GM12878 (cell line): ENCODE measurements around the gene EPX. TPM values are rescaled to one million over a fixed set of nuclear protein-coding genes. Genes with fewer than 3 reads are reported as not detected.

Experiments
- ATAC-seq: fragments of 200-7000 bp; cut with Tn5 transposase; 3 replicates; pipeline ENCODE4 v1.9.1; 2020; ENCODE audit warnings: mild to moderate bottlenecking, moderate library complexity
- BruUV-seq: library from RNA; stranded (reverse); fragments of 400-500 nt; replicated peaks from 2 replicates; lab custom pipeline; 2021; lab: Mats Ljungman, UMichigan
- CTCF ChIA-PET: fragments of 300-600 bp; sonication (Branson Sonifier 250); formaldehyde crosslinking; extraction: SDS; loops from one replicate; lab custom pipeline; 2021; ENCODE audit warnings: inconsistent platforms; lab: Yijun Ruan, JAX
- POLR2A ChIA-PET: fragments of 350-600 bp; formaldehyde crosslinking; extraction: SDS; loops from one replicate; lab custom pipeline; 2021; ENCODE audit warnings: inconsistent platforms; lab: Charles Lee
- RAD21 ChIA-PET: fragments of 300-600 bp; sonication (Branson Sonifier 250); formaldehyde crosslinking; loops from one replicate; lab custom pipeline; 2023; ENCODE audit warnings: antibody characterized with exemption; ENCODE audit not compliant: unreplicated experiment; lab: Charles Lee
- SMC1A ChIA-PET: fragments of 300-600 bp; sonication (Branson Sonifier 250); formaldehyde crosslinking; loops from one replicate; lab custom pipeline; 2023; ENCODE audit not compliant: unreplicated experiment, uncharacterized antibody; lab: Charles Lee
- DNase-seq: peaks from one replicate; pipeline ENCODE4 v3.0.0-alpha.2; 2011; ENCODE audit warnings: low read depth, low spot score
- FAIRE-seq: peaks from 3 replicates; lab custom pipeline; 2011; peaks lifted over from hg19 to GRCh38; lab: Jason Lieb, UNC
- H2AFZ ChIP-seq: 2 replicates; pipeline ENCODE4 v1.6.0; 2011; ENCODE audit warnings: low read depth, low read length, control low read depth; ENCODE audit not compliant: control insufficient read depth
- H3K27ac ChIP-seq: 2 replicates; pipeline ENCODE4 v1.5.1; 2011; ENCODE audit warnings: control low read depth; ENCODE audit not compliant: control insufficient read depth, insufficient read depth
- H3K27me3 ChIP-seq, 2 experiments: replicated peaks in 1 of 2; 2 replicates each; pipeline versions ENCODE4 v1.6.0 to v1.6.1; 2011; ENCODE audit warnings: low read length in 1 of 2; ENCODE audit not compliant: control insufficient read depth in 2 of 2, insufficient read depth in 2 of 2
- H3K36me3 ChIP-seq, 2 experiments: 2 replicates each; pipeline ENCODE4 v1.5.1; 2011; ENCODE audit warnings: low read length in 1 of 2; ENCODE audit not compliant: control insufficient read depth in 2 of 2, insufficient read depth in 2 of 2
- H3K4me1 ChIP-seq: 2 replicates; pipeline ENCODE4 v1.6.1; 2011; ENCODE audit warnings: mild to moderate bottlenecking, low read length, moderate library complexity, mixed read lengths; ENCODE audit not compliant: control insufficient read depth, insufficient read depth
- H3K4me2 ChIP-seq: 2 replicates; pipeline ENCODE4 v1.6.0; 2011; ENCODE audit warnings: control low read depth; ENCODE audit not compliant: control insufficient read depth, insufficient read depth
- H3K4me3 ChIP-seq: fragments of 200-600 bp; sonication (generic); 2 replicates; pipeline ENCODE4 v1.5.1; 2016
- H3K79me2 ChIP-seq: 2 replicates; pipeline ENCODE4 v1.6.0; 2011; ENCODE audit warnings: low read length; ENCODE audit not compliant: control insufficient read depth, insufficient read depth
- H3K9ac ChIP-seq: 2 replicates; pipeline ENCODE4 v1.8.0; 2011; ENCODE audit warnings: low read length, control low read depth, mixed read lengths; ENCODE audit not compliant: control insufficient read depth, insufficient read depth
- H3K9me3 ChIP-seq: replicated peaks from 3 replicates; pipeline ENCODE4 v1.5.1; 2011; ENCODE audit warnings: mild to moderate bottlenecking, low read length; ENCODE audit not compliant: control insufficient read depth, insufficient read depth
- H4K20me1 ChIP-seq: 2 replicates; pipeline ENCODE4 v1.6.0; 2011; ENCODE audit not compliant: control insufficient read depth, insufficient read depth
- CTCF ChIP-seq, 3 experiments: IDR thresholded peaks in 2 of 3; conservative IDR thresholded peaks in 1 of 3; 2 replicates each; pipeline ENCODE4 v1.5.1; 2011; ENCODE audit warnings: low read depth in 3 of 3, low read length in 3 of 3, mild to moderate bottlenecking in 3 of 3, control low read depth in 2 of 3, moderate library complexity in 2 of 3, inconsistent platforms in 1 of 3, mixed read lengths in 1 of 3; ENCODE audit not compliant: control insufficient read depth in 2 of 3, insufficient read depth in 1 of 3; ENCODE audit errors: extremely low read depth in 1 of 3
- RELB ChIP-seq: fragments of 450-650 bp; IDR thresholded peaks from 2 replicates; pipeline ENCODE4 v1.6.1; 2017; ENCODE audit warnings: low read depth, mild to moderate bottlenecking, moderate library complexity
- SMC3 ChIP-seq: IDR thresholded peaks from 2 replicates; pipeline ENCODE4 v1.6.1; 2011; ENCODE audit warnings: low read length, improper control_type of control experiment, borderline replicate concordance
- ZZZ3 ChIP-seq: IDR thresholded peaks from 2 replicates; pipeline ENCODE4 v1.6.1; 2011; ENCODE audit warnings: low read depth; ENCODE audit not compliant: control insufficient read depth, insufficient read length
- WGBS: methylation state at CpG from one replicate; pipeline ENCODE4 v1.1.6; 2016; ENCODE audit warnings: low lambda C conversion rate; ENCODE audit not compliant: insufficient replicate concordance, insufficient coverage; ENCODE audit errors: missing lambda C conversion rate; 5-methylcytosine and 5-hydroxymethylcytosine counted together
- in situ Hi-C: fragments of 300-500 bp; cut with MboI; formaldehyde crosslinking; loops from 9 replicates; pipeline ENCODE4 v1.14.3; 2018; ENCODE audit warnings: mixed read lengths
- intact Hi-C: fragments of 100-400 bp; cut with micrococcal nuclease; formaldehyde crosslinking; loops from one replicate; pipeline ENCODE4 v1.14.2; 2022; ENCODE audit not compliant: unreplicated experiment
- polyA plus RNA-seq, 11 experiments: library from polyadenylated mRNA; depleted of rRNA in 4 of 11; unstranded in 6 of 11; stranded (reverse) in 5 of 11; fragments of >200 nt; fragmentation: Nextera tagmentation in 4 of 11; fragmentation: Illumina TruSeq in 1 of 11; extraction: Ambion mirVana in 4 of 11; extraction: Trizol in 1 of 11; gene quantifications; 1 replicate in 1 of 11; 2 replicates in 10 of 11; pipeline versions ENCODE4 v1.2.1 to v1.2.3, GENCODE V29; 2011 to 2016; ENCODE audit warnings: inconsistent platforms in 2 of 11, missing spikeins in 2 of 11, low read depth in 1 of 11
- total RNA-seq, 4 experiments: library from RNA; depleted of rRNA in 3 of 4; stranded (reverse); fragments of >200 nt in 3 of 4; fragmentation: Illumina TruSeq in 1 of 4; extraction: Trizol in 1 of 4; gene quantifications; 2 replicates each; pipeline versions ENCODE4 v1.2.1 to v1.2.3, GENCODE V29; 2013 to 2021

Gene EPX
- total and polyA plus RNA-seq, 10 of the 15 experiments (the other 5 are each of a cell fraction or from before 2014, with no cell fraction given) = 0.03 TPM; not detected in 9

GRCh38 chr17:58181796-58182195 is 10.7 kb upstream of the EPX start:
- WGBS = 25% methylated on average over 4 of the region's 4 CpGs
- H3K4me1 ChIP-seq = no peaks in the 10 kb centered on the region
- no peak overlapping the region for H2AFZ ChIP-seq
- H3K4me3 ChIP-seq = no peak overlapping the region
- ATAC-seq (no peak), FAIRE-seq (no peak), DNase-seq (no peak)
- no peaks in the 10 kb centered on the region; a peak in 2 of 4 replicates for H3K27me3 ChIP-seq
- H3K9me3 ChIP-seq = no peaks in the 10 kb centered on the region
- no peak overlapping the region for H3K9ac ChIP-seq
- H3K79me2 ChIP-seq = no peaks in the 10 kb centered on the region
- H3K36me3 ChIP-seq = no peaks in the 10 kb centered on the region
- intact Hi-C loops = no loop called here
- in situ Hi-C loops = no loop called here
- ChIA-PET RAD21 (interaction anchor here (1.2 kb wide), 1 partner anchor 9 kb away, joined by 5 read pairs; no protein-coding TSS in a partner anchor), POLR2A (no interaction called here), SMC1A (interaction anchor here (1.7 kb wide), 1 partner anchor 9 kb away, joined by 5 read pairs; no protein-coding TSS in a partner anchor), CTCF (no interaction called here)
- H4K20me1 ChIP-seq = no peaks in the 10 kb centered on the region
- no peak overlapping the region for H3K4me2 ChIP-seq
- no peak for TF ChIP-seq CTCF (IDR thresholded peaks at IDR 0.05 in 2 of 3, conservative IDR thresholded peaks at IDR 0.05 in 1 of 3; ENCODE audit: control insufficient read depth in 2 of 3, extremely low read depth in 1 of 3, insufficient read depth in 1 of 3, low read depth in 3 of 3, low read length in 3 of 3)
- no peak for TF ChIP-seq RELB
- no peak for TF ChIP-seq SMC3
- TF ChIP-seq ZZZ3 = no peak
- no peak overlapping the region for H3K27ac ChIP-seq
- BruUV-seq = no TSS peak
